Thyroid gland (tissue), 4 donors: ENCODE data around the gene NSDHL. TPM values are rescaled to one million over a fixed set of nuclear protein-coding genes. Genes with fewer than 3 reads are reported as not detected.

Experiments used
- DNase-seq, 2 donors: peaks; one replicate each; pipeline ENCODE4 v3.0.0-alpha.2; 2019
- H3K27ac ChIP-seq, 3 donors: fragments of 200-600 bp; sonication (generic); 1 replicate in 2 of 3; 2 replicates in 1 of 3; pipeline ENCODE4 v1.5.1; 2016 to 2019; ENCODE audit warnings: mild to moderate bottlenecking in 1 of 3, moderate library complexity in 1 of 3
- H3K27me3 ChIP-seq: fragments of 200-600 bp; sonication (generic); one replicate; pipeline ENCODE4 v1.5.1; 2019
- H3K36me3 ChIP-seq, 2 donors: fragments of 200-600 bp; sonication (generic); one replicate each; pipeline ENCODE4 v1.5.1; 2016 to 2019
- H3K4me1 ChIP-seq, 2 donors: fragments of 200-600 bp; sonication (generic); one replicate each; pipeline ENCODE4 v1.5.1; 2017 to 2019
- H3K4me3 ChIP-seq, 3 donors: fragments of 200-600 bp; sonication (generic); replicated peaks in 1 of 3; 1 replicate in 2 of 3; 2 replicates in 1 of 3; pipeline ENCODE4 v1.5.1; 2016; ENCODE audit warnings: mild to moderate bottlenecking in 1 of 3
- H3K9me3 ChIP-seq: fragments of 200-600 bp; sonication (generic); one replicate; pipeline ENCODE4 v1.5.1; 2017
- POLR2A ChIP-seq, 2 donors: fragments of 450-650 bp; IDR thresholded peaks; one replicate each; pipeline ENCODE4 v1.6.1; 2017; ENCODE audit warnings: antibody characterized with exemption in 2 of 2, mild to moderate bottlenecking in 2 of 2, moderate library complexity in 1 of 2
- WGBS, 2 donors: methylation state at CpG; one replicate each; pipeline ENCODE4 v1.1.5; 2017; 5-methylcytosine and 5-hydroxymethylcytosine counted together
- intact Hi-C: fragments of 100-400 bp; cut with DNase I; formaldehyde crosslinking; loops from one replicate; pipeline ENCODE4 v1.15.1; 2023
- total RNA-seq, 4 donors: library from RNA; depleted of rRNA; stranded (reverse); fragments of >200 nt; gene quantifications; one replicate each; pipeline ENCODE4 v1.2.3, GENCODE V29; 2016
- TF ChIP-seq, protein P1 (sequence below), 6 experiments: fragments of 200-600 bp in 3 of 6; fragments of 450-650 bp in 3 of 6; sonication (generic) in 3 of 6; IDR thresholded peaks; one replicate each; pipeline ENCODE4 v1.5.1; 2016 to 2019; ENCODE audit warnings: antibody characterized with exemption in 6 of 6, mild to moderate bottlenecking in 2 of 6, inconsistent platforms in 1 of 6, moderate library complexity in 1 of 6

The NSDHL gene
- total RNA-seq, 4 donors from 2014 or later: 11.2 to 20.3 (median 17.0) TPM

DNA sequence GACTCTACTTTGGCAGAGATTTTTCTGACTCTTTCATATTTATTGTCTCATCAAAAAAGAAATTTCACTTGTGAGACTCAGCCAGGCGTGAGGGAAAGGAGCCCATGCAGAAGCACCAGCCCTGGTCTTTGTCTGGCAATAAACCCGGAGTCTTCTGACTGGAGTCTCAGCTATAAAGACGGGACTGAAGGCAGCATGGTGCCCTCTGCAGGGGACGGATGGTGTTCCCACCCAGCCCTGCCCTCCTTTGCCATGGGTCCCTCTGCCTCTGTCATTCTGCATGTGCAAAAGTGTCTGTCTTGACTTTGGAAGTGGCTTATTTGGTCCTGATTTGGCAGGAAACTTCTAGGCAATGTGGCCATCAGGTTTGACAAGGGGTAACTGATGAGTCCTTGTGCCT is 81.2 kb downstream of the NSDHL start:
- no peaks in the 10 kb centered on the region for H3K27me3 ChIP-seq
- no peaks in the 10 kb centered on the region for H3K36me3 ChIP-seq
- intact Hi-C loops: no loop called here
- H3K4me3 ChIP-seq: no peak overlapping the region
- no peak for DNase-seq
- no peak overlapping the region for H3K27ac ChIP-seq
- TF ChIP-seq POLR2A (IDR thresholded peaks at IDR 0.05): no peak
- TF ChIP-seq, protein P1, sequence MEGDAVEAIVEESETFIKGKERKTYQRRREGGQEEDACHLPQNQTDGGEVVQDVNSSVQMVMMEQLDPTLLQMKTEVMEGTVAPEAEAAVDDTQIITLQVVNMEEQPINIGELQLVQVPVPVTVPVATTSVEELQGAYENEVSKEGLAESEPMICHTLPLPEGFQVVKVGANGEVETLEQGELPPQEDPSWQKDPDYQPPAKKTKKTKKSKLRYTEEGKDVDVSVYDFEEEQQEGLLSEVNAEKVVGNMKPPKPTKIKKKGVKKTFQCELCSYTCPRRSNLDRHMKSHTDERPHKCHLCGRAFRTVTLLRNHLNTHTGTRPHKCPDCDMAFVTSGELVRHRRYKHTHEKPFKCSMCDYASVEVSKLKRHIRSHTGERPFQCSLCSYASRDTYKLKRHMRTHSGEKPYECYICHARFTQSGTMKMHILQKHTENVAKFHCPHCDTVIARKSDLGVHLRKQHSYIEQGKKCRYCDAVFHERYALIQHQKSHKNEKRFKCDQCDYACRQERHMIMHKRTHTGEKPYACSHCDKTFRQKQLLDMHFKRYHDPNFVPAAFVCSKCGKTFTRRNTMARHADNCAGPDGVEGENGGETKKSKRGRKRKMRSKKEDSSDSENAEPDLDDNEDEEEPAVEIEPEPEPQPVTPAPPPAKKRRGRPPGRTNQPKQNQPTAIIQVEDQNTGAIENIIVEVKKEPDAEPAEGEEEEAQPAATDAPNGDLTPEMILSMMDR (IDR thresholded peaks at IDR 0.05): no peak
- H3K4me1 ChIP-seq: no peaks in the 10 kb centered on the region
- H3K9me3 ChIP-seq: no peaks in the 10 kb centered on the region
- 69 to 85% methylated on average over 4 of the region's 4 CpGs for WGBS, 2 donors

DNA sequence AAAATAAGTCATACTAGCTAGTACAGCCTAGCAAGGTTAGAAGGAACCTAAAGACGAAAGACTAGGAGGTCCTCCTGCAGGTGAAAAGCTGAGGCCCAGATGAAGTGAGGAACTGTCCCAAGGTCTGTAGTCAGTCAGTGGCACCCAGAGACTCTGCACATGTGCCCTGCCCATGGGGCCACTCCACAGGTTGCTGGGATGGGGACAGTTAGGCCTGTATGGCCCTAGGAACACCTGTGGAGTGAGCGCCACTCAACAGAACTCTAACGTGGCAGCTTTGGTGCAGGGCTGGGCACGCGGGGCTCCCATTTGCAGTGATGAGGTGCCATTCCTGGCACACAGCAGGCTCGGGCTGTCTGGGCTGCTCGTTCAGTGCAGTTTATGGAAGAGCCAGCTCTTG is 81.8 kb downstream of the NSDHL start:
- WGBS, 2 donors: 80 to 100% methylated on average over 1 to 3 of the region's 7 CpGs
- no peaks in the 10 kb centered on the region for H3K4me1 ChIP-seq
- DNase-seq: no peak

DNA sequence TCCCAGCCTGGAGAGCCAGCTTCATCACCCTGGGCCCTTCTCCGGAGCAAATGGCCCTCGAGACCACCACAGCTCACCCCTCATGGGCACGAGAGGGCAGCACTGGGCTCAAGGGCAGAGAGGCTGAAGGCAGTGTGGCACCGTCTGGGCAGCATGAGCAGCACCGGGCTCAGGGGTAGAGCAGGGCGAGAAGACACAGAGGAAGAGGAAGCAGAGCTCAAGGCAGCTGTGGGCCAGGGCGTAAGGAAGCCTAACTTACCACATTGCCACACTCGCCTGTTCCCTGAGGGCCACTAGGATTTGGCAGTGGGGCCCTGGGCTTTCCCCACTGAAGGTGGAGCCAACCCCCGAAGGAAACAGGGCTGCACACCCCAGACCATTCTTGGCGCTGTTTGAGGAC is 82.5 kb downstream of the NSDHL start:
- no peaks in the 10 kb centered on the region for H3K27me3 ChIP-seq
- intact Hi-C loops: no loop called here
- DNase-seq: no peak
- no peak for TF ChIP-seq POLR2A (IDR thresholded peaks at IDR 0.05)
- TF ChIP-seq, protein P1 (IDR thresholded peaks at IDR 0.05): no peak
- no peaks in the 10 kb centered on the region for H3K4me1 ChIP-seq
- WGBS, 2 donors: 69 to 75% methylated on average over 4 to 8 of the region's 10 CpGs
- H3K4me3 ChIP-seq: no peak overlapping the region
- no peak overlapping the region for H3K27ac ChIP-seq
- no peaks in the 10 kb centered on the region for H3K9me3 ChIP-seq
- H3K36me3 ChIP-seq: no peaks in the 10 kb centered on the region

More for the DNA sequence above, 81.8 kb downstream of the NSDHL start:
- Histone ChIP-seq H3K27ac (no peak overlapping the region), H3K27me3 (no peaks in the 10 kb centered on the region), H3K9me3 (no peaks in the 10 kb centered on the region), H3K4me3 (no peak overlapping the region), H3K36me3 (no peaks in the 10 kb centered on the region)
- no peak for TF ChIP-seq POLR2A (IDR thresholded peaks at IDR 0.05)
- TF ChIP-seq, protein P1 (IDR thresholded peaks at IDR 0.05): no peak
- intact Hi-C loops: no loop called here

DNA sequence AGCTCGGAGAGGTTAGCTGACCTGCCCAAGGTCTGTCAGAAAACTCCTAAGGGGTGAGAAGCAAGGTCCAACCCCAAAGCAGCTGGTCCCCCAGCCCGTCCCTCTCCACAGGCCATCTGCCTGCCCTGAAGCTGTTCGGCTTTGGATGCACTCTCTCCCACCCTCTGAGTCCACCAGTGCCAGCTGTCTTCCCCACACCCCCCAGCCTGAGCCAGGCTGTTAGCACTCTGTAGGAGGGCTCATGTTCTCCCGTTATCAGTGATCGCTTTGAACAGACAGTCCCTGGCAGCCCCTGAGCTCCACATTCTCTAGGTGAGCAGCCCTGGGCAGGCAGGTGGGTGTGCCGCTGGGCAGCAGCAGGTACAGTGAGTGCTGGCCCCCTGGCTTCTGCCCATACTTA is 83.0 kb downstream of the NSDHL start:
- Histone ChIP-seq H3K27me3 (no peaks in the 10 kb centered on the region), H3K36me3 (no peaks in the 10 kb centered on the region), H3K9me3 (no peaks in the 10 kb centered on the region), H3K4me3 (no peak overlapping the region), H3K27ac (no peak overlapping the region), H3K4me1 (no peaks in the 10 kb centered on the region)
- no peak for DNase-seq
- WGBS, 2 donors: 84 to 100% methylated on average over 1 to 5 of the region's 6 CpGs
- intact Hi-C loops: no loop called here
- no peak for TF ChIP-seq POLR2A (IDR thresholded peaks at IDR 0.05)
- TF ChIP-seq, protein P1 (IDR thresholded peaks at IDR 0.05): no peak

DNA sequence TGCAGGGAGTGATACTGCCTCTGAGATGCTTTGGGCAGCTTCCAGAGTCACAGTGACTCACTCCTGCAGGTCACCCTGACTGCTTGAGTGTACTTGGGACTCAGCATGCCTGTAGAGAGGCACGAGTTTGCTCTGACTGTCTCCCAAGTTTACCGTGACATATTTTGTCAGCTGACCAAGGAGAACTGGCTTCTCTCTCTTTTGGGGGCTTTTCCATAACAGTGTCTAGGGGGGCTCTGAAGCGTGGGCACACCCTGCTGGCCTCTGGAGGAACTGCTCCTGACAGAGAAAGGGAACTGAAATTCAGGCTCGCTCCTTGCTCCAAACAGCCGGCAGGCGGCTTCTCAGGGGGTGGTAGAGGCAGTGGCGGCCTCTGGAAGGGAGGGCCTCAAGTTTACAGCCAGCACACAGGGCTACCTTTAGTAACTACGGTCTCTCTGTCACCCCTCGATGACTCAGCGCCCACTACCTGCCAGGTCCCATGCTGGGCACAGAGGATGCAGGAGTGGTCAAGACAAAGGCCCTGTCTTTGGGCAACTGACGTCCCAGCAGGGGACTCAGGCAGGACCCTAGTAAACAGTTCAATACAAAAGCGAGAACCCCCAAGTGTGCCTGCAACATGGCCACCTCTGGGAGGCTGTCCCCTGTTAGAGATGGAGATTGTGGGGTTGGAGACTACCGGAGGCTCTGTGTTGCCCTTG is 84.8 kb downstream of the NSDHL start:
- H3K27ac ChIP-seq: no peak overlapping the region
- intact Hi-C loops: no loop called here
- no peaks in the 10 kb centered on the region for H3K36me3 ChIP-seq
- H3K27me3 ChIP-seq: no peaks in the 10 kb centered on the region
- DNase-seq: peak; percentile 63 to 68
- 0 to 74% methylated on average over 1 to 3 of the region's 13 CpGs for WGBS, 2 donors
- H3K9me3 ChIP-seq: no peaks in the 10 kb centered on the region
- H3K4me1 ChIP-seq: no peaks in the 10 kb centered on the region
- H3K4me3 ChIP-seq: no peak overlapping the region
- TF ChIP-seq, protein P1 (IDR thresholded peaks at IDR 0.05): peak in 4 of 6 experiments; percentile 25 to 40 (median 34)
- TF ChIP-seq POLR2A (IDR thresholded peaks at IDR 0.05): no peak
